ENCODE measurements around the gene ARX. TPM values are rescaled to one million over a fixed set of nuclear protein-coding genes. Genes with fewer than 3 reads are reported as not detected.

ARX gene
- total RNA-seq, 5 donors from 2014 or later (not counting 1 experiment from before 2014, with no cell fraction given) = not detected

- DNase-seq = no peak
- Mint-ChIP-seq H3K27ac (no peak overlapping the region), H3K9me3 (peaks cover 0 to 5% (median 0%) of the 10 kb centered on the region in 3 donors), H3K4me1 (peaks cover 30 to 50% (median 44%) of the 10 kb centered on the region in 3 donors), H3K4me3 (no peak overlapping the region), H3K27me3 (peaks cover 57 to 68% of the 10 kb centered on the region in 2 donors), H3K36me3 (no peaks in the 10 kb centered on the region)
- Histone ChIP-seq H3K4me1 (ENCODE audit: control insufficient read depth in 1 of 2, extremely low read depth in 1 of 2, insufficient read depth in 2 of 2, low read length in 2 of 2) (peaks cover 2 to 55% of the 10 kb centered on the region in 2 experiments), H3K36me3 (ENCODE audit: control insufficient read depth in 2 of 2, extremely low read depth in 1 of 2, insufficient read depth in 1 of 2, low read length in 1 of 2) (no peaks in the 10 kb centered on the region), H3K27ac (ENCODE audit: low read length) (no peak overlapping the region), H3K9me3 (no peaks in the 10 kb centered on the region), H3K4me3 (ENCODE audit: control insufficient read depth in 1 of 2, extremely low read depth in 1 of 2, low read length in 1 of 2) (no peak overlapping the region), H3K27me3 (replicated peaks in 1 of 2; ENCODE audit: control insufficient read depth in 2 of 2, extremely low read depth in 1 of 2, insufficient read depth in 2 of 2, low read length in 1 of 2) (peaks cover 24 to 78% of the 10 kb centered on the region in 2 experiments)
- ChIA-PET CTCF (no interaction called here), POLR2A (no interaction called here)
- no CpG with 5 or more reads among the region's 3 CpGs for WGBS (ENCODE audit: insufficient coverage)
- ATAC-seq (replicated peaks in 1 of 4) = no peak
These were observed 2.9 kb upstream of the ARX start for GRCh38 chrX:25018682-25019081.

- CTCF ChIA-PET = no interaction called here
- no peaks in the 10 kb centered on the region for H3K9me3 ChIP-seq
- H3K4me1 Mint-ChIP-seq = peaks cover 30 to 47% (median 38%) of the 10 kb centered on the region in 3 donors
- POLR2A ChIA-PET = no interaction called here
- H3K27me3 ChIP-seq (replicated peaks in 1 of 2; ENCODE audit: control insufficient read depth in 2 of 2, extremely low read depth in 1 of 2, insufficient read depth in 2 of 2, low read length in 1 of 2) = peaks cover 24 to 76% of the 10 kb centered on the region in 2 experiments
- peaks cover 51 to 64% of the 10 kb centered on the region in 2 donors for H3K27me3 Mint-ChIP-seq
- DNase-seq (no peak), ATAC-seq (replicated peaks in 1 of 4) (no peak)
- H3K4me3 ChIP-seq (ENCODE audit: control insufficient read depth in 1 of 2, extremely low read depth in 1 of 2, low read length in 1 of 2) = peak overlapping the region in 1 of 2 donors; percentile 17
- H3K4me3 Mint-ChIP-seq = peak overlapping the region in 2 of 3 donors; percentile 3 to 25
- no peak overlapping the region for H3K27ac ChIP-seq (ENCODE audit: low read length)
- H3K36me3 Mint-ChIP-seq = no peaks in the 10 kb centered on the region
- H3K36me3 ChIP-seq (ENCODE audit: control insufficient read depth in 2 of 2, extremely low read depth in 1 of 2, insufficient read depth in 1 of 2, low read length in 1 of 2) = no peaks in the 10 kb centered on the region
- 14% methylated on average over 2 of the region's 32 CpGs for WGBS (ENCODE audit: insufficient coverage)
- peaks cover 0 to 5% (median 0%) of the 10 kb centered on the region in 3 donors for H3K9me3 Mint-ChIP-seq
- peaks cover 3 to 52% of the 10 kb centered on the region in 2 experiments for H3K4me1 ChIP-seq (ENCODE audit: control insufficient read depth in 1 of 2, extremely low read depth in 1 of 2, insufficient read depth in 2 of 2, low read length in 2 of 2)
- H3K27ac Mint-ChIP-seq = no peak overlapping the region
These were observed 2.0 kb upstream of the ARX start for GRCh38 chrX:25017667-25018247.

GRCh38 chrX:25016938-25017598, 1.3 kb upstream of the ARX start:
- no peak overlapping the region for H3K27ac Mint-ChIP-seq
- H3K27ac ChIP-seq (ENCODE audit: low read length) = no peak overlapping the region
- no peak for ATAC-seq (replicated peaks in 1 of 4)
- H3K9me3 Mint-ChIP-seq = peaks cover 0 to 5% (median 0%) of the 10 kb centered on the region in 3 donors
- no peak for DNase-seq
- H3K4me3 Mint-ChIP-seq = no peak overlapping the region
- no peaks in the 10 kb centered on the region for H3K9me3 ChIP-seq
- H3K27me3 Mint-ChIP-seq = peaks cover 47 to 63% of the 10 kb centered on the region in 2 donors
- H3K36me3 ChIP-seq (ENCODE audit: control insufficient read depth in 2 of 2, extremely low read depth in 1 of 2, insufficient read depth in 1 of 2, low read length in 1 of 2) = no peaks in the 10 kb centered on the region
- CTCF ChIA-PET = no interaction called here
- H3K4me1 Mint-ChIP-seq = peaks cover 28 to 44% (median 38%) of the 10 kb centered on the region in 3 donors
- peaks cover 23 to 76% of the 10 kb centered on the region in 2 experiments for H3K27me3 ChIP-seq (replicated peaks in 1 of 2; ENCODE audit: control insufficient read depth in 2 of 2, extremely low read depth in 1 of 2, insufficient read depth in 2 of 2, low read length in 1 of 2)
- POLR2A ChIA-PET = no interaction called here
- peaks cover 3 to 53% of the 10 kb centered on the region in 2 experiments for H3K4me1 ChIP-seq (ENCODE audit: control insufficient read depth in 1 of 2, extremely low read depth in 1 of 2, insufficient read depth in 2 of 2, low read length in 2 of 2)
- no CpG with 5 or more reads among the region's 17 CpGs for WGBS (ENCODE audit: insufficient coverage)
- no peak overlapping the region for H3K4me3 ChIP-seq (ENCODE audit: control insufficient read depth in 1 of 2, extremely low read depth in 1 of 2, low read length in 1 of 2)
- H3K36me3 Mint-ChIP-seq = no peaks in the 10 kb centered on the region

GRCh38 chrX:25016361-25016671, 551 bp upstream of the ARX start:
- H3K4me1 ChIP-seq (ENCODE audit: control insufficient read depth in 1 of 2, extremely low read depth in 1 of 2, insufficient read depth in 2 of 2, low read length in 2 of 2) = peaks cover 3 to 54% of the 10 kb centered on the region in 2 experiments
- peaks cover 21 to 37% (median 32%) of the 10 kb centered on the region in 3 donors for H3K4me1 Mint-ChIP-seq
- H3K27me3 Mint-ChIP-seq = peaks cover 39 to 58% of the 10 kb centered on the region in 2 donors
- POLR2A ChIA-PET = no interaction called here
- H3K4me3 ChIP-seq (ENCODE audit: control insufficient read depth in 1 of 2, extremely low read depth in 1 of 2, low read length in 1 of 2) = no peak overlapping the region
- ATAC-seq (replicated peaks in 1 of 4) = no peak
- H3K4me3 Mint-ChIP-seq = peak overlapping the region in 1 of 3 donors; percentile 22
- CTCF ChIA-PET = no interaction called here
- no peaks in the 10 kb centered on the region for H3K9me3 Mint-ChIP-seq
- no peaks in the 10 kb centered on the region for H3K36me3 Mint-ChIP-seq
- DNase-seq = no peak
- no peaks in the 10 kb centered on the region for H3K36me3 ChIP-seq (ENCODE audit: control insufficient read depth in 2 of 2, extremely low read depth in 1 of 2, insufficient read depth in 1 of 2, low read length in 1 of 2)
- H3K27ac ChIP-seq (ENCODE audit: low read length) = no peak overlapping the region
- peaks cover 22 to 78% of the 10 kb centered on the region in 2 experiments for H3K27me3 ChIP-seq (replicated peaks in 1 of 2; ENCODE audit: control insufficient read depth in 2 of 2, extremely low read depth in 1 of 2, insufficient read depth in 2 of 2, low read length in 1 of 2)
- 35% methylated on average over 5 of the region's 20 CpGs for whole genome bisulfite sequencing (ENCODE audit: insufficient coverage)
- no peak overlapping the region for H3K27ac Mint-ChIP-seq
- no peaks in the 10 kb centered on the region for H3K9me3 ChIP-seq

- no peak overlapping the region for H3K27ac Mint-ChIP-seq
- peaks cover 15 to 30% (median 23%) of the 10 kb centered on the region in 3 donors for H3K4me1 Mint-ChIP-seq
- H3K4me3 Mint-ChIP-seq = peak overlapping the region in 2 of 3 donors; percentile 45 to 66
- no peak overlapping the region for H3K4me3 ChIP-seq (ENCODE audit: control insufficient read depth in 1 of 2, extremely low read depth in 1 of 2, low read length in 1 of 2)
- CTCF ChIA-PET = no interaction called here
- no CpG with 5 or more reads among the region's 19 CpGs for WGBS (ENCODE audit: insufficient coverage)
- no peaks in the 10 kb centered on the region for H3K9me3 ChIP-seq
- no peak for DNase-seq
- no peaks in the 10 kb centered on the region for H3K36me3 Mint-ChIP-seq
- H3K27me3 ChIP-seq (replicated peaks in 1 of 2; ENCODE audit: control insufficient read depth in 2 of 2, extremely low read depth in 1 of 2, insufficient read depth in 2 of 2, low read length in 1 of 2) = peaks cover 26 to 76% of the 10 kb centered on the region in 2 experiments
- no peak for ATAC-seq (replicated peaks in 1 of 4)
- H3K9me3 Mint-ChIP-seq = no peaks in the 10 kb centered on the region
- POLR2A ChIA-PET = no interaction called here
- no peak overlapping the region for H3K27ac ChIP-seq (ENCODE audit: low read length)
- H3K27me3 Mint-ChIP-seq = peaks cover 49 to 62% of the 10 kb centered on the region in 2 donors
- peaks cover 3 to 37% of the 10 kb centered on the region in 2 experiments for H3K4me1 ChIP-seq (ENCODE audit: control insufficient read depth in 1 of 2, extremely low read depth in 1 of 2, insufficient read depth in 2 of 2, low read length in 2 of 2)
- no peaks in the 10 kb centered on the region for H3K36me3 ChIP-seq (ENCODE audit: control insufficient read depth in 2 of 2, extremely low read depth in 1 of 2, insufficient read depth in 1 of 2, low read length in 1 of 2)
These were observed 1.4 kb downstream of the ARX start for GRCh38 chrX:25014366-25014838.

GRCh38 chrX:25013632-25014365, 2.0 kb downstream of the ARX start:
- Histone ChIP-seq H3K9me3 (no peaks in the 10 kb centered on the region), H3K4me1 (ENCODE audit: control insufficient read depth in 1 of 2, extremely low read depth in 1 of 2, insufficient read depth in 2 of 2, low read length in 2 of 2) (peaks cover 3 to 37% of the 10 kb centered on the region in 2 experiments), H3K27me3 (replicated peaks in 1 of 2; ENCODE audit: control insufficient read depth in 2 of 2, extremely low read depth in 1 of 2, insufficient read depth in 2 of 2, low read length in 1 of 2) (peaks cover 24 to 78% of the 10 kb centered on the region in 2 experiments), H3K27ac (ENCODE audit: low read length) (no peak overlapping the region), H3K36me3 (ENCODE audit: control insufficient read depth in 2 of 2, extremely low read depth in 1 of 2, insufficient read depth in 1 of 2, low read length in 1 of 2) (no peaks in the 10 kb centered on the region), H3K4me3 (ENCODE audit: control insufficient read depth in 1 of 2, extremely low read depth in 1 of 2, low read length in 1 of 2) (peak overlapping the region in 1 of 2 donors; percentile 21)
- ATAC-seq (replicated peaks in 1 of 4) (peak in 3 of 4 experiments; percentile 24 to 43 (median 29)), DNase-seq (peak in 1 of 35 experiments; percentile 21)
- Mint-ChIP-seq H3K36me3 (no peaks in the 10 kb centered on the region), H3K4me3 (peak overlapping the region; percentile 25 to 66 (median 45)), H3K4me1 (peaks cover 15 to 28% (median 21%) of the 10 kb centered on the region in 3 donors), H3K27ac (no peak overlapping the region), H3K27me3 (peaks cover 51 to 65% of the 10 kb centered on the region in 2 donors), H3K9me3 (no peaks in the 10 kb centered on the region)
- CTCF ChIA-PET = no interaction called here
- POLR2A ChIA-PET = no interaction called here
- WGBS (ENCODE audit: insufficient coverage) = 2% methylated on average over 27 of the region's 44 CpGs
